Measurements from ENCODE around the gene PTPRF.

The PTPRF gene

DNA sequence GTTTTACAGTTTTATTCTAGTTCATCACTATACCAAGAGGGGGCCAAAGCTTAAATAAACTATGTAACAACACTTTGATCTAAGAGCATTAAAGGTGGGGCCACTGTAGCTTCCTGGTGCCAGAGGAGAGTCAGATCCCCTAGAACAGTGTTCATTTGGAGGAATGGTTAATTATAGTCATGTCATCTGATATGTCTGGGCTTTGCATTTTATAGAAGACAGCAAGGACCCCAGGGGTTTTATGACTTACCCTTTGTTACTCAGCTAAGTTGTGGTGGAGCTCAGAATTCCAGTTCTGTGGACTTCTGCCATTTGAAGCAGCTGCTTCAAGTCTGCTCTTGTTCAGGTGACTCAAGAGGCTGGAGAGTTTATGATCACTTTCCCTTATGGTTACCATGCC, 135.9 kb downstream of the PTPRF start:
- Histone ChIP-seq H3K36me3 (ENCODE audit: low read length) (peaks cover 14% of the 10 kb centered on the region; the same call in 1 of the 2 replicates), H3K27ac (ENCODE audit: low read depth, low read length) (no peak overlapping the region), H3K4me2 (ENCODE audit: low read depth, low read length, poor library complexity, severe bottlenecking) (no peak overlapping the region), H3K79me2 (ENCODE audit: insufficient read depth, low read length) (no peaks in the 10 kb centered on the region), H2AFZ (ENCODE audit: low read depth, low read length, severe bottlenecking) (no peak overlapping the region), H3K9me3 (ENCODE audit: insufficient read depth, low read length) (no peaks in the 10 kb centered on the region), H3K9me2 (replicated peaks; ENCODE audit: insufficient read depth, low read length) (no peaks in the 10 kb centered on the region), H3K9ac (ENCODE audit: low read length) (no peak overlapping the region), H3K27me3 (ENCODE audit: low read length) (no peaks in the 10 kb centered on the region), H3F3A (ENCODE audit: insufficient read depth) (no peaks in the 10 kb centered on the region), H4K20me1 (ENCODE audit: low read depth, low read length) (no peaks in the 10 kb centered on the region), H3K4me3 (ENCODE audit: insufficient read depth, low read length, poor library complexity, severe bottlenecking) (no peak overlapping the region)
- no peak for TF ChIP-seq EZH2phosphoT487 (conservative IDR thresholded peaks at IDR 0.05; ENCODE audit: low read length)
- TF ChIP-seq, protein P1, sequence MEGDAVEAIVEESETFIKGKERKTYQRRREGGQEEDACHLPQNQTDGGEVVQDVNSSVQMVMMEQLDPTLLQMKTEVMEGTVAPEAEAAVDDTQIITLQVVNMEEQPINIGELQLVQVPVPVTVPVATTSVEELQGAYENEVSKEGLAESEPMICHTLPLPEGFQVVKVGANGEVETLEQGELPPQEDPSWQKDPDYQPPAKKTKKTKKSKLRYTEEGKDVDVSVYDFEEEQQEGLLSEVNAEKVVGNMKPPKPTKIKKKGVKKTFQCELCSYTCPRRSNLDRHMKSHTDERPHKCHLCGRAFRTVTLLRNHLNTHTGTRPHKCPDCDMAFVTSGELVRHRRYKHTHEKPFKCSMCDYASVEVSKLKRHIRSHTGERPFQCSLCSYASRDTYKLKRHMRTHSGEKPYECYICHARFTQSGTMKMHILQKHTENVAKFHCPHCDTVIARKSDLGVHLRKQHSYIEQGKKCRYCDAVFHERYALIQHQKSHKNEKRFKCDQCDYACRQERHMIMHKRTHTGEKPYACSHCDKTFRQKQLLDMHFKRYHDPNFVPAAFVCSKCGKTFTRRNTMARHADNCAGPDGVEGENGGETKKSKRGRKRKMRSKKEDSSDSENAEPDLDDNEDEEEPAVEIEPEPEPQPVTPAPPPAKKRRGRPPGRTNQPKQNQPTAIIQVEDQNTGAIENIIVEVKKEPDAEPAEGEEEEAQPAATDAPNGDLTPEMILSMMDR (IDR thresholded peaks at IDR 0.05; ENCODE audit: insufficient read depth, low read length, poor library complexity, severe bottlenecking) = no peak

DNA sequence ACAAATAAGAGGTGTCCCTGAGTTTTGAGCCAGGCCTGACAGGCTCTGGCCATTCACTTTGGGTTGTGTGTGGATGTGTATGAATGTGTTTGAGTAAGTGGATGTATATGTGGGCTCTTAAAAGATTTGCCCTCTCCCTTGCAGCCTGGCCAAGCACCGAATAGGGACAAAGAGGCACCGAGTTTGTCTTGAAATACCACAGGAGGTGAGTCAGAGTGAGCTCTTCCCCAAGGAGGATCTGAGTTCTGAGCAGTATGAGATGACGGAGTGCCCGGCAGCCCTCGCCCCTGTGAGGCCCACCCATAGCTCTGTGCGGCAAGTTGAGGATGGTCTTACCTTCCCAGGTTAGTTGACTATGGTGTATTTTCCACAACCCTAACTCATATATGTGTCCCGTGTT, 138.3 kb downstream of the PTPRF start:
- no peaks in the 10 kb centered on the region for H3K79me2 ChIP-seq (ENCODE audit: insufficient read depth, low read length)
- no peak for TF ChIP-seq EZH2phosphoT487 (conservative IDR thresholded peaks at IDR 0.05; ENCODE audit: low read length)
- TF ChIP-seq, protein P1 (IDR thresholded peaks at IDR 0.05; ENCODE audit: insufficient read depth, low read length, poor library complexity, severe bottlenecking) = no peak
- H3K4me3 ChIP-seq (ENCODE audit: insufficient read depth, low read length, poor library complexity, severe bottlenecking) = no peak overlapping the region
- no peaks in the 10 kb centered on the region for H4K20me1 ChIP-seq (ENCODE audit: low read depth, low read length)
- H3K27me3 ChIP-seq (ENCODE audit: low read length) = no peaks in the 10 kb centered on the region
- H3K9me3 ChIP-seq (ENCODE audit: insufficient read depth, low read length) = no peaks in the 10 kb centered on the region
- H3K9me2 ChIP-seq (replicated peaks; ENCODE audit: insufficient read depth, low read length) = no peaks in the 10 kb centered on the region
- H3K27ac ChIP-seq (ENCODE audit: low read depth, low read length) = no peak overlapping the region
- H3K4me2 ChIP-seq (ENCODE audit: low read depth, low read length, poor library complexity, severe bottlenecking) = no peak overlapping the region
- H3K36me3 ChIP-seq (ENCODE audit: low read length) = peaks cover 14% of the 10 kb centered on the region; the same call in 1 of the 2 replicates
- no peaks in the 10 kb centered on the region for H3F3A ChIP-seq (ENCODE audit: insufficient read depth)
- H2AFZ ChIP-seq (ENCODE audit: low read depth, low read length, severe bottlenecking) = no peak overlapping the region
- H3K9ac ChIP-seq (ENCODE audit: low read length) = no peak overlapping the region

DNA sequence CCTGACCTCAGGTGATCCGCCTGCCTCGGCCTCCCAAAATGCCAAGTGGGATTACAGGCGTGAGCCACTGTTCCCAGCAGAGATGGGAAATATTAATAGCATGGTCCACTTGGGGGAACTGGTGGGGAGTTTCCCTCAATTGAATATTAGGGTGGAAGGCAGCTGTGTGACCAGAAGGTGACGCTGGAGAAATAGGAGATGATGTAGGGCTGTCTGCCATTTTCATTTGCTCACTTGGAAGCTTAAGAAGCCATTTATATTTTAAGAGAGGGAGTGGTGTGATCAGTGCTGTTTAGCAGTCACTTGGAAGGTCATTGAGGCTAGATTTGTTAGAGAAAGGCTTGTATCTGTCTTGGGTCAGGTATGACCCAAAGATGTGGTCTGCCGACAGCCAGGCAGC, 139.2 kb downstream of the PTPRF start:
- no peak overlapping the region for H3K27ac ChIP-seq (ENCODE audit: low read depth, low read length)

More for the DNA sequence above, 139.2 kb downstream of the PTPRF start:
- no peaks in the 10 kb centered on the region for H3F3A ChIP-seq (ENCODE audit: insufficient read depth)
- H3K9me3 ChIP-seq (ENCODE audit: insufficient read depth, low read length) = no peaks in the 10 kb centered on the region
- no peaks in the 10 kb centered on the region for H4K20me1 ChIP-seq (ENCODE audit: low read depth, low read length)
- no peak overlapping the region for H3K4me3 ChIP-seq (ENCODE audit: insufficient read depth, low read length, poor library complexity, severe bottlenecking)
- no peaks in the 10 kb centered on the region for H3K79me2 ChIP-seq (ENCODE audit: insufficient read depth, low read length)
- no peak for TF ChIP-seq EZH2phosphoT487 (conservative IDR thresholded peaks at IDR 0.05; ENCODE audit: low read length)
- TF ChIP-seq, protein P1 (IDR thresholded peaks at IDR 0.05; ENCODE audit: insufficient read depth, low read length, poor library complexity, severe bottlenecking) = no peak
- no peak overlapping the region for H3K9ac ChIP-seq (ENCODE audit: low read length)
- H3K9me2 ChIP-seq (replicated peaks; ENCODE audit: insufficient read depth, low read length) = no peaks in the 10 kb centered on the region
- H2AFZ ChIP-seq (ENCODE audit: low read depth, low read length, severe bottlenecking) = no peak overlapping the region
- H3K4me2 ChIP-seq (ENCODE audit: low read depth, low read length, poor library complexity, severe bottlenecking) = no peak overlapping the region
- peaks cover 14% of the 10 kb centered on the region; the same call in 1 of the 2 replicates for H3K36me3 ChIP-seq (ENCODE audit: low read length)
- H3K27me3 ChIP-seq (ENCODE audit: low read length) = no peaks in the 10 kb centered on the region
